Testis (tissue), 2 donors: ENCODE results near the gene PRR30.

ENCODE experiments used
- POLR2A ChIP-seq: fragments of 450-650 bp; IDR thresholded peaks from one replicate; pipeline ENCODE4 v1.6.1; 2017; ENCODE audit warnings: antibody characterized with exemption, mild to moderate bottlenecking, moderate library complexity
- TF ChIP-seq, protein P1 (sequence below), 3 experiments: fragments of 450-650 bp in 2 of 3; fragments of 200-600 bp in 1 of 3; sonication (generic) in 1 of 3; IDR thresholded peaks; one replicate each; pipeline ENCODE4 v1.5.1; 2016 to 2019; ENCODE audit warnings: antibody characterized with exemption in 3 of 3, mild to moderate bottlenecking in 2 of 3, moderate library complexity in 1 of 3

DNA sequence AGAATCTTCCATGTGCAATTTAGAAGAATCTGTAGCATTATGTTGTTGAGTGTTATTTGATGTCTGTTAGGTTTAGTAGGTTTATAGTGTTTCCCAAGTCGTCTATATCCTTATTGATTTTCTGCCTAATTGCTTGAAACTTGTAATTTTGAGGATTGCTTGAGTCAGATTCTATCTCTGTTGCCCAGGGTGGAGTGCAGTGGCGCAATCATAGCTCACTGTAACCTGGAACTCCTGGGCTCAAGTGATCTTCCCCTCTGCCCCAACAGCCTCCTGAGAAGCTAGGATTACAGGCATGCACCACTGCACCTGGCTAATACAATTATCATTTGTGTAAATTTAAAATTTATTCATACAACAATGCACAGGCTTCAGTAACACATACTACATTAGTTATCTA, 6.5 kb upstream of the PRR30 start:
- TF ChIP-seq, protein P1, sequence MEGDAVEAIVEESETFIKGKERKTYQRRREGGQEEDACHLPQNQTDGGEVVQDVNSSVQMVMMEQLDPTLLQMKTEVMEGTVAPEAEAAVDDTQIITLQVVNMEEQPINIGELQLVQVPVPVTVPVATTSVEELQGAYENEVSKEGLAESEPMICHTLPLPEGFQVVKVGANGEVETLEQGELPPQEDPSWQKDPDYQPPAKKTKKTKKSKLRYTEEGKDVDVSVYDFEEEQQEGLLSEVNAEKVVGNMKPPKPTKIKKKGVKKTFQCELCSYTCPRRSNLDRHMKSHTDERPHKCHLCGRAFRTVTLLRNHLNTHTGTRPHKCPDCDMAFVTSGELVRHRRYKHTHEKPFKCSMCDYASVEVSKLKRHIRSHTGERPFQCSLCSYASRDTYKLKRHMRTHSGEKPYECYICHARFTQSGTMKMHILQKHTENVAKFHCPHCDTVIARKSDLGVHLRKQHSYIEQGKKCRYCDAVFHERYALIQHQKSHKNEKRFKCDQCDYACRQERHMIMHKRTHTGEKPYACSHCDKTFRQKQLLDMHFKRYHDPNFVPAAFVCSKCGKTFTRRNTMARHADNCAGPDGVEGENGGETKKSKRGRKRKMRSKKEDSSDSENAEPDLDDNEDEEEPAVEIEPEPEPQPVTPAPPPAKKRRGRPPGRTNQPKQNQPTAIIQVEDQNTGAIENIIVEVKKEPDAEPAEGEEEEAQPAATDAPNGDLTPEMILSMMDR (IDR thresholded peaks at IDR 0.05), result no peak
- TF ChIP-seq POLR2A, result no peak
